GM21786 (cell line): ENCODE measurements around the gene PDLIM5.

Source experiments
- ATAC-seq: cut with Tn5 transposase; IDR thresholded peaks from one replicate; pipeline ENCODE4 v1.9.1; 2021; ENCODE audit not compliant: unreplicated experiment

PDLIM5 gene

DNA sequence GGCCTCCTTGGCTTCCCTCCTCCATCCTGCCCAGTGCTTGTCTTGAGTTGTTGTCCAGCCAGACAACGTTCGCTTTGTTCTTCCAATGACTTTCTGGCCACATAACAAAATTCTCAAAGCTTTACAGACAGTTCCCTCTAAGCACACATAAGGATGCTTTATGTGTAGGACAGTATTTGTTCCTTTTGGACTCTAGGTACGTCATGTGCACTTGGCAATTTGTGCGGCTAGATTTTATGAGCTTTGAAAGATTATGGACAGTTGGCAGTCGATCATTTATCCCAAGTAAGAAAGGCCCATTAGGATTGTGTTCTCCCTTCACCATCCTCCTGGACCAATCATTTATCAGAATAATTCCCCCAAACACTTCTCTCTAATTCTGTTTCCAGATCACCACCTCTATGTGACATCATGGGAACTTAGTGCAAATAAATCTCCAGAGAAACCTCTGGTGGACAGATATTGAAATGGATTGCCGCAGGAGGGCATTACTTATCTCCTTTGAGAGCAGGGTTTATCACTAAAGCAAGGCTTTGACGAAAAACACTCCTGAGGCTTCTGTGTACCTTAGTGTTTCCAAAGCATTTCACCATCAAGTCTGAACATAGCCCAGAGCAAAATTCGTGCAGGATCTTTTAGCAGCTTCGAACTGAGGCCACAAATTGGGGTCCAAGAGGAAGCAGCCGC is 228.6 kb downstream of the PDLIM5 start:
- no peak for ATAC-seq

- no peak for ATAC-seq
Measured at GRCh38 chr4:94686086-94686485, 234.3 kb downstream of the PDLIM5 start.

GRCh38 chr4:94689155-94689860 is 237.6 kb downstream of the PDLIM5 start:
- ATAC-seq, result no peak

- ATAC-seq, result no peak
Measured at GRCh38 chr4:94690851-94691254, 239.1 kb downstream of the PDLIM5 start.

GRCh38 chr4:94691552-94691951 is 239.8 kb downstream of the PDLIM5 start:
- ATAC-seq, result no peak

DNA sequence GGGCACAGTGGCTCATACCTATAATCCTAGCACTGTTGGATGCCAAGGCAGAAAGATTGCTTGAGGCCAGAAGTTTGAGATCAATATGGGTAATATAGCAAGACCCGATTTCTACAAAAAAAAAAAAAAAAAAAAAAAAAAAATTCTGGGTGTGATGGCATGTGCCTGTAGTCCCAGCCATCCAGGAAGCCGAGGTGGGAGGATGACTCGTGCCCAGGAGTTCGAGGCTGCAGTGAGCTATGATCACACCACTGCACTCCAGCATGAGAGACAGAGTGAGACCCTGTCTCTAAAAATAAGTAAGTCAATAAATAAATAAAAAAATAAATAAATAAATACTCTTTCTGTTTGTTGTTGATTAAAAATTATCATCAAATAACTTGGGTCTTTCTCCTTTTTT is 243.6 kb downstream of the PDLIM5 start:
- ATAC-seq, result no peak

GRCh38 chr4:94698187-94698586 is 246.4 kb downstream of the PDLIM5 start:
- no peak for ATAC-seq

- ATAC-seq, result no peak
Measured at GRCh38 chr4:94700298-94700697, 248.6 kb downstream of the PDLIM5 start.

GRCh38 chr4:94701631-94702300 is 250.0 kb downstream of the PDLIM5 start:
- ATAC-seq, result no peak

DNA sequence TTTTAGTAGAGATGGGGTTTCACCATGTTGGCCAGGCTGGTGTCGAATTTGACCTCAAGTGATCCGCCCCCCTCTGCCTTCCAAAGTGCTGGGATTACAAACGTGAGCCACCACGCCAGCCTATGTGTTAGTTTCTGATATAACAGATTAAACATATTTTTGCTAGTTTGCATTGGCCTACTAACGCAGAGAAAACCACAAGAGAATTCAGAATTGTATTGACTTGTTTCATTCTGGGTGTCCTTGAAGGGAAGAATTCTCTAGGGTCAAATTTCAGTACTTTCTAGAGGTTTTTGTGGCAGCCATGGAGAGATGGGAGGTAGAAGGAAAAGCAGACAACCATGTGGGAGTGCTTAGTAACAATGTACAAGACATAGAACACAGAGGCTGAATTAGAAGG is 259.9 kb downstream of the PDLIM5 start:
- ATAC-seq, result no peak

DNA sequence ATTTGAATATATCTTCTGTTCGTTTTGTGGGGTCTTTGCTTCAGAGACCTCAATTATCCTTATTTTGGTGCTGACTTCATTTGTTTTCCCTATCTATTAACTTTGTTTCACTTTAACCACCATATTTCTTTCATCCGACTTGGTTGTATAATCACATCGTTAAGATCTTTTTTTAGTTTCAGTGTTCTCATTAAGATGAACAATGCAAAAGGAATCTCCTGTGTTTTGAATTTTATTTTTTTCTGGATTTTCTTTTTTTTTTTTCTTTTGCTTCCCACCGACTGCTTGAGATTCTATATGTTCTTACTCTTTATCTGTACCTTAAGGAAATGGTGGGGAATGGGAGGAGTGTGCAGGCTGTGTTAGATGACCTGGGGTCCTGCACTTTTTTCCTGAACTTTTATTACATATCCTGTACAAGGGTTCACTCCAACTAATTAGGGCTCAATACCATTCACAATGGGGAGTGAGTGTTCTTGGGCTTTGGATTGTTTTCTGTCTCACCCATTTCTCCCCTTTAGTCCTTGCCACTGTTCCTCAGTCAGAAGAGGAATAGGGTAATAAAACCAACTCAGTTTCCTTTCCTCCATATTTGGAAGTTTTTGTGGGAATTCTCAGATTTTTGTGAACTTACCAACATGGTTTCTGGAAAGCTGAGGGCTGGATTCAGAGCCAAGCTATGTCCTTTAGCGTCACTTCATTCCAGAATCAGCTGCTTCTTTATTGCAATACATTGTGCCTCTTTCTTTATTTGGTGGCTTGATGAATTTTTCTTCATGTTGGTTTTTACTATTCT is 262.8 kb downstream of the PDLIM5 start:
- no peak for ATAC-seq

DNA sequence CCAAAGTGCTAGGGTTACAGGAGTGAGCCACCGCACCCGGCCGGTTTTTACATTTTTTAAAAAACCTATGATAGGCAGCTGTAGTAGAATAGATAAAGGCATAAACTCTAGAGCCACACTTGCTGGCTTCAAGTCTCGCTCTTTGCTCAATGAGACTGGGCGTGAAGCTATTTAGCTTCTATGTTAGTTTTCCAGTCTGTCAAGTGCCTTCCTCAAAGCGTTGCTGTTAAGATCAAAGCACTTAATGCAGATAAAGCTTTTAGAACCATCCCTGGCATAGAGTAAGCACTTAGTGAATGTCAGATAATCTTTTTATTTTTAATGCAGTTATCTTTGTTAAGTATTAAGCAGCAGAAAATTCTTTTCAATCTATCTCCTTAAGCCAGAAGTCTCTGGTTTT is 264.0 kb downstream of the PDLIM5 start:
- ATAC-seq, result no peak
